HepG2 (cell line): ENCODE data around the gene ZFYVE21. TPM values are rescaled to one million over a fixed set of nuclear protein-coding genes. Genes with fewer than 3 reads are reported as not detected.

Source experiments
- ATAC-seq: fragments of 200-7000 bp; cut with Tn5 transposase; 3 replicates; pipeline ENCODE4 v1.9.1; 2020; ENCODE audit warnings: mild to moderate bottlenecking, moderate library complexity
- BruUV-seq: library from RNA; stranded (reverse); fragments of 400-500 nt; replicated peaks from 2 replicates; lab custom pipeline; 2021; lab: Mats Ljungman, UMichigan
- CTCF ChIA-PET: fragments of 300-600 bp; formaldehyde crosslinking; extraction: SDS; loops from one replicate; lab custom pipeline; 2021; ENCODE audit warnings: low total read pairs, inconsistent platforms, low intra/inter-chr PET ratio; lab: Yijun Ruan, JAX
- POLR2A ChIA-PET: fragments of 350-600 bp; sonication (Branson Sonifier 250); formaldehyde crosslinking; loops from one replicate; lab custom pipeline; 2020; ENCODE audit warnings: antibody characterized with exemption, inconsistent platforms; lab: Yijun Ruan, JAX
- DNase-seq: peaks from one replicate; pipeline ENCODE4 v3.0.0-alpha.2; 2015; ENCODE audit warnings: low spot score
- FAIRE-seq: peaks from 3 replicates; lab custom pipeline; 2011; peaks lifted over from hg19 to GRCh38; lab: Jason Lieb, UNC
- H2AFZ ChIP-seq: one replicate; pipeline ENCODE4 v1.6.1; 2011; ENCODE audit warnings: low read length, inconsistent platforms
- H3K27ac ChIP-seq: fragments of 300-600 bp; 3 replicates; pipeline ENCODE4 v1.8.0; 2011; ENCODE audit warnings: mixed run types, mild to moderate bottlenecking, mixed read lengths, low read length, inconsistent platforms; ENCODE audit not compliant: insufficient read depth; ENCODE audit errors: extremely low read length
- H3K27me3 ChIP-seq, 2 experiments: fragments of 200-600 bp in 1 of 2; 2 replicates in 1 of 2; 3 replicates in 1 of 2; pipeline versions ENCODE4 v1.6.0 to v1.8.0; 2011; ENCODE audit warnings: low read length in 2 of 2, mild to moderate bottlenecking in 2 of 2, moderate library complexity in 2 of 2, inconsistent platforms in 1 of 2; ENCODE audit not compliant: insufficient read depth in 2 of 2, control insufficient read depth in 1 of 2
- H3K36me3 ChIP-seq, 2 experiments: fragments of 200-600 bp in 1 of 2; replicated peaks in 1 of 2; 2 replicates in 1 of 2; 3 replicates in 1 of 2; pipeline versions ENCODE4 v1.5.1 to v1.8.0; 2011; ENCODE audit warnings: low read length in 2 of 2, inconsistent platforms in 1 of 2; ENCODE audit not compliant: insufficient read depth in 2 of 2, control insufficient read depth in 1 of 2
- H3K4me1 ChIP-seq: 2 replicates; pipeline ENCODE4 v1.5.1; 2012; ENCODE audit warnings: low read length, inconsistent platforms; ENCODE audit not compliant: insufficient read depth
- H3K4me2 ChIP-seq: 2 replicates; pipeline ENCODE4 v1.6.0; 2011; ENCODE audit warnings: low read depth, low read length, inconsistent platforms
- H3K4me3 ChIP-seq, 3 experiments: fragments of 200-600 bp in 1 of 3; sonication (generic), shearing (Covaris generic) in 1 of 3; replicated peaks in 1 of 3; 2 replicates each; pipeline ENCODE4 v1.5.1; 2011 to 2016; ENCODE audit warnings: low read length in 3 of 3, inconsistent platforms in 2 of 3, low read depth in 2 of 3, mild to moderate bottlenecking in 2 of 3, control low read depth in 1 of 3, mixed read lengths in 1 of 3; ENCODE audit not compliant: insufficient read depth in 1 of 3
- H3K79me2 ChIP-seq: one replicate; pipeline ENCODE4 v1.6.1; 2011; ENCODE audit warnings: low read length, inconsistent platforms; ENCODE audit not compliant: insufficient read depth
- H3K9ac ChIP-seq: 2 replicates; pipeline ENCODE4 v1.6.0; 2011; ENCODE audit warnings: mild to moderate bottlenecking, low read depth, low read length, inconsistent platforms; ENCODE audit not compliant: insufficient read depth
- H3K9me3 ChIP-seq: 2 replicates; pipeline ENCODE4 v1.5.1; 2012; ENCODE audit warnings: mild to moderate bottlenecking, low read length
- H4K20me1 ChIP-seq: 2 replicates; pipeline ENCODE4 v1.6.0; 2011; ENCODE audit warnings: inconsistent platforms, mild to moderate bottlenecking, low read length, moderate library complexity; ENCODE audit not compliant: insufficient read depth
- AGO2 ChIP-seq: fragments of 200-400 bp; formaldehyde crosslinking; optimal IDR thresholded peaks from 2 replicates; pipeline ENCODE3; 2017; ENCODE audit warnings: mild to moderate bottlenecking, low read depth, low read length, moderate library complexity
- CTCF ChIP-seq: sonication (generic); formaldehyde crosslinking; IDR thresholded peaks from 2 replicates; pipeline ENCODE4 v1.5.0; 2020; ENCODE audit warnings: mild to moderate bottlenecking, missing genetic modification reagents, moderate library complexity
- ETV5 ChIP-seq: IDR thresholded peaks from 2 replicates; pipeline ENCODE4 v1.6.1; 2018; ENCODE audit warnings: missing biosample characterization, missing genetic modification reagents, inconsistent platforms, borderline replicate concordance
- GTF3A ChIP-seq: sonication (generic); formaldehyde crosslinking; conservative IDR thresholded peaks from 2 replicates; pipeline ENCODE4 v1.4.0; 2020; ENCODE audit warnings: mild to moderate bottlenecking, missing genetic modification reagents
- KDM5A ChIP-seq: fragments of 200-600 bp; sonication (generic); IDR thresholded peaks from 2 replicates; pipeline ENCODE4 v1.7.0; 2018; ENCODE audit warnings: antibody characterized with exemption, mild to moderate bottlenecking, low read length, borderline replicate concordance
- STAG1 ChIP-seq: sonication (generic); formaldehyde crosslinking; IDR thresholded peaks from 2 replicates; pipeline ENCODE4 v1.4.0; 2020; ENCODE audit warnings: missing genetic modification reagents
- ZMYM2 ChIP-seq: sonication (generic); formaldehyde crosslinking; IDR thresholded peaks from 2 replicates; pipeline ENCODE4 v1.8.0; 2022; ENCODE audit warnings: mild to moderate bottlenecking, missing genetic modification reagents
- ZNF24 ChIP-seq: fragments of 450-650 bp; IDR thresholded peaks from 2 replicates; pipeline ENCODE4 v1.6.1; 2017; ENCODE audit warnings: antibody characterized with exemption, mild to moderate bottlenecking
- ZNF383 ChIP-seq: sonication (generic); formaldehyde crosslinking; IDR thresholded peaks from 2 replicates; pipeline ENCODE4 v1.4.0; 2020; ENCODE audit warnings: missing genetic modification reagents, mild to moderate bottlenecking, borderline replicate concordance
- ZNF430 ChIP-seq: sonication (generic); formaldehyde crosslinking; IDR thresholded peaks from 2 replicates; pipeline ENCODE4 v1.9.0; 2021; ENCODE audit warnings: mild to moderate bottlenecking, missing genetic modification reagents
- ZNF549 ChIP-seq: sonication (generic); formaldehyde crosslinking; IDR thresholded peaks from 2 replicates; pipeline ENCODE4 v1.5.0; 2020; ENCODE audit warnings: missing genetic modification reagents
- ZNF672 ChIP-seq: sonication (generic); formaldehyde crosslinking; IDR thresholded peaks from 2 replicates; pipeline ENCODE4 v1.8.1; 2022; ENCODE audit warnings: missing genetic modification reagents
- WGBS: methylation state at CpG from one replicate; pipeline ENCODE4 v1.1.6; 2017; ENCODE audit warnings: low lambda C conversion rate; 5-methylcytosine and 5-hydroxymethylcytosine counted together
- in situ Hi-C: cut with HindIII; loops from 2 replicates; pipeline ENCODE4 v1.10.0; 2017; ENCODE audit warnings: low pct_unique_long_range_greater_than_20kb; ENCODE audit not compliant: extremely low pct_ligation_motif_present
- intact Hi-C: fragments of 100-400 bp; cut with micrococcal nuclease; formaldehyde crosslinking; loops from one replicate; pipeline ENCODE4 v1.10.0; 2022; ENCODE audit not compliant: unreplicated experiment
- polyA plus RNA-seq, 8 experiments: library from polyadenylated mRNA; depleted of rRNA in 3 of 8; stranded (reverse) in 7 of 8; unstranded in 1 of 8; fragments of >200 nt; fragmentation: Illumina TruSeq in 4 of 8; extraction: Trizol in 4 of 8; gene quantifications; 2 replicates each; pipeline versions ENCODE4 v1.2.1 to v1.2.3, GENCODE V29; 2011 to 2016; ENCODE audit warnings: low read depth in 4 of 8, missing spikeins in 1 of 8, mixed read lengths in 1 of 8; ENCODE audit not compliant: insufficient read depth in 1 of 8
- total RNA-seq, 5 experiments: library from RNA; depleted of rRNA; stranded (reverse); fragments of >200 nt; fragmentation: Illumina TruSeq; extraction: Trizol; gene quantifications; 2 replicates each; pipeline ENCODE4 v1.2.3, GENCODE V29; 2016; ENCODE audit warnings: low read depth in 1 of 5
- TF ChIP-seq, protein P1 (sequence below): sonication (generic); formaldehyde crosslinking; IDR thresholded peaks from 2 replicates; pipeline ENCODE4 v1.5.0; 2020; ENCODE audit warnings: mild to moderate bottlenecking, missing genetic modification reagents
- TF ChIP-seq, protein P2 (sequence below): sonication (generic); formaldehyde crosslinking; conservative IDR thresholded peaks from 2 replicates; pipeline ENCODE4 v1.4.0; 2020; ENCODE audit warnings: missing genetic modification reagents
- TF ChIP-seq, protein P3 (sequence below): sonication (generic); formaldehyde crosslinking; IDR thresholded peaks from 2 replicates; pipeline ENCODE4 v1.4.0; 2020; ENCODE audit warnings: missing genetic modification reagents

The ZFYVE21 gene
- total and polyA plus RNA-seq, 2 of the 13 experiments (the other 11 are each of a cell fraction or from before 2014, with no cell fraction given), result 34.3 to 34.4 TPM

DNA sequence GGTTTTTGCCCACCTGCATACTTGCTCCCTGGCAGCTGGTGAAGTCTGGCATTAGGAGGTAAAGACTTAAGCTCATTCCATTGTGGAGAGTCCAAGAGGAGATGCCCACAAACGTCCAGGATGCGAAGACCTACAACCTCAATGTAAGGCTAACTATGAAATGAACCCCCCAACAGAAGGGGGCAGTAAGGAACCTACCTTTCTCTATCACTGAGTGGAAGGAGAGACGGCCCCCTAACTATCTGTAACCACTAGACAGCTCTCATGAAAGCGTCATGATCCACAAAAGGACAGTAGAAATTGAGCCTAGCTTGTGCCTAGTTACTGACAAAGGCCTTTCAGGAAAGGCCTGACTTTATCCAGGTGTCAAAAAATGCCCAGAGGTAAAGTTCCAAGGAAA is 55.3 kb downstream of the ZFYVE21 start:
- ChIA-PET CTCF (no interaction called here), POLR2A (no interaction called here)
- Histone ChIP-seq H3K36me3 (0 out of 5 replicates have a peak, but pooled peaks cover 0 to 7% of the 10 kb centered on the region in 2 experiments), H2AFZ (no peak overlapping the region), H3K4me3 (no peak overlapping the region), H3K9ac (no peak overlapping the region), H3K27ac (no peak overlapping the region), H3K79me2 (no peaks in the 10 kb centered on the region), H3K4me1 (no peaks in the 10 kb centered on the region), H3K9me3 (no peaks in the 10 kb centered on the region), H4K20me1 (no peaks in the 10 kb centered on the region), H3K4me2 (no peak overlapping the region), H3K27me3 (no peaks in the 10 kb centered on the region)
- WGBS, result 88% methylated on average over 4 of the region's 4 CpGs
- in situ Hi-C loops (no loop called here), intact Hi-C loops (no loop called here)
- FAIRE-seq (no peak), ATAC-seq (no peak), DNase-seq (no peak)
- TF ChIP-seq ZMYM2, result no peak
- no peak for TF ChIP-seq ZNF24
- TF ChIP-seq AGO2, result no peak
- TF ChIP-seq ZNF672 (CRISPR knock-in tag), result no peak
- peak; percentile 60 for TF ChIP-seq STAG1 (CRISPR knock-in tag)
- TF ChIP-seq, protein P1, sequence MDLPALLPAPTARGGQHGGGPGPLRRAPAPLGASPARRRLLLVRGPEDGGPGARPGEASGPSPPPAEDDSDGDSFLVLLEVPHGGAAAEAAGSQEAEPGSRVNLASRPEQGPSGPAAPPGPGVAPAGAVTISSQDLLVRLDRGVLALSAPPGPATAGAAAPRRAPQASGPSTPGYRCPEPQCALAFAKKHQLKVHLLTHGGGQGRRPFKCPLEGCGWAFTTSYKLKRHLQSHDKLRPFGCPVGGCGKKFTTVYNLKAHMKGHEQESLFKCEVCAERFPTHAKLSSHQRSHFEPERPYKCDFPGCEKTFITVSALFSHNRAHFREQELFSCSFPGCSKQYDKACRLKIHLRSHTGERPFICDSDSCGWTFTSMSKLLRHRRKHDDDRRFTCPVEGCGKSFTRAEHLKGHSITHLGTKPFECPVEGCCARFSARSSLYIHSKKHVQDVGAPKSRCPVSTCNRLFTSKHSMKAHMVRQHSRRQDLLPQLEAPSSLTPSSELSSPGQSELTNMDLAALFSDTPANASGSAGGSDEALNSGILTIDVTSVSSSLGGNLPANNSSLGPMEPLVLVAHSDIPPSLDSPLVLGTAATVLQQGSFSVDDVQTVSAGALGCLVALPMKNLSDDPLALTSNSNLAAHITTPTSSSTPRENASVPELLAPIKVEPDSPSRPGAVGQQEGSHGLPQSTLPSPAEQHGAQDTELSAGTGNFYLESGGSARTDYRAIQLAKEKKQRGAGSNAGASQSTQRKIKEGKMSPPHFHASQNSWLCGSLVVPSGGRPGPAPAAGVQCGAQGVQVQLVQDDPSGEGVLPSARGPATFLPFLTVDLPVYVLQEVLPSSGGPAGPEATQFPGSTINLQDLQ, result no peak
- no peak for TF ChIP-seq ZNF430 (CRISPR knock-in tag)
- TF ChIP-seq, protein P2, sequence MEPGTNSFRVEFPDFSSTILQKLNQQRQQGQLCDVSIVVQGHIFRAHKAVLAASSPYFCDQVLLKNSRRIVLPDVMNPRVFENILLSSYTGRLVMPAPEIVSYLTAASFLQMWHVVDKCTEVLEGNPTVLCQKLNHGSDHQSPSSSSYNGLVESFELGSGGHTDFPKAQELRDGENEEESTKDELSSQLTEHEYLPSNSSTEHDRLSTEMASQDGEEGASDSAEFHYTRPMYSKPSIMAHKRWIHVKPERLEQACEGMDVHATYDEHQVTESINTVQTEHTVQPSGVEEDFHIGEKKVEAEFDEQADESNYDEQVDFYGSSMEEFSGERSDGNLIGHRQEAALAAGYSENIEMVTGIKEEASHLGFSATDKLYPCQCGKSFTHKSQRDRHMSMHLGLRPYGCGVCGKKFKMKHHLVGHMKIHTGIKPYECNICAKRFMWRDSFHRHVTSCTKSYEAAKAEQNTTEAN, result no peak
- TF ChIP-seq, protein P3, sequence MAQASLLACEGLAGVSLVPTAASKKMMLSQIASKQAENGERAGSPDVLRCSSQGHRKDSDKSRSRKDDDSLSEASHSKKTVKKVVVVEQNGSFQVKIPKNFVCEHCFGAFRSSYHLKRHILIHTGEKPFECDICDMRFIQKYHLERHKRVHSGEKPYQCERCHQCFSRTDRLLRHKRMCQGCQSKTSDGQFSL (CRISPR knock-in tag), result no peak
- TF ChIP-seq ZNF383, result no peak
- peak; percentile 40 for TF ChIP-seq CTCF (CRISPR knock-in tag)
- TF ChIP-seq KDM5A, result no peak
- TF ChIP-seq GTF3A (CRISPR knock-in tag), result no peak
- no peak for TF ChIP-seq ETV5 (CRISPR knock-in tag)
- no peak for TF ChIP-seq ZNF549
- no TSS peak for BruUV-seq
